Esophagus squamous epithelium (tissue), 5 donors: Measurements from ENCODE around the gene GABRB2. TPM values are rescaled to one million over a fixed set of nuclear protein-coding genes. Genes with fewer than 3 reads are reported as not detected.

ENCODE experiments used
- DNase-seq: peaks from one replicate; lab custom pipeline; 2025; lab: John Stamatoyannopoulos, UW
- H3K27ac ChIP-seq, 4 donors: fragments of 200-600 bp; sonication (generic); one replicate each; pipeline ENCODE4 v1.5.1; 2016 to 2019; ENCODE audit warnings: mild to moderate bottlenecking in 1 of 4
- H3K27me3 ChIP-seq, 4 donors: fragments of 200-600 bp; sonication (generic); 1 replicate in 3 of 4; 2 replicates in 1 of 4; pipeline versions ENCODE4 v1.5.1 to v1.6.0; 2017 to 2021; ENCODE audit warnings: antibody characterized with exemption in 1 of 4
- H3K36me3 ChIP-seq, 3 donors: fragments of 200-600 bp; sonication (generic); one replicate each; pipeline ENCODE4 v1.5.1; 2016 to 2019
- H3K4me1 ChIP-seq, 3 donors: fragments of 200-600 bp; sonication (generic); one replicate each; pipeline ENCODE4 v1.5.1; 2017 to 2019
- H3K4me3 ChIP-seq, 4 donors: fragments of 200-600 bp; sonication (generic); 1 replicate in 3 of 4; 2 replicates in 1 of 4; pipeline ENCODE4 v1.5.1; 2016 to 2019; ENCODE audit warnings: mild to moderate bottlenecking in 2 of 4, moderate library complexity in 1 of 4
- H3K9me3 ChIP-seq, 3 donors: fragments of 200-600 bp; sonication (generic); one replicate each; pipeline ENCODE4 v1.5.1; 2016 to 2019
- POLR2A ChIP-seq, 4 donors: fragments of 450-650 bp; IDR thresholded peaks; one replicate each; pipeline ENCODE4 v1.6.1; 2017; ENCODE audit warnings: antibody characterized with exemption in 4 of 4, mild to moderate bottlenecking in 4 of 4, moderate library complexity in 3 of 4
- WGBS, 2 donors: methylation state at CpG; one replicate each; pipeline ENCODE4 v1.1.5; 2018; 5-methylcytosine and 5-hydroxymethylcytosine counted together
- intact Hi-C: fragments of 100-400 bp; cut with DNase I; formaldehyde crosslinking; loops from one replicate; pipeline ENCODE4 v1.15.0; 2022
- total RNA-seq, 4 donors: library from RNA; depleted of rRNA; stranded (reverse); fragments of >200 nt; gene quantifications; one replicate each; pipeline ENCODE4 v1.1.0, GENCODE V29; 2016
- TF ChIP-seq, protein P1 (sequence below), 6 experiments: fragments of 450-650 bp in 4 of 6; fragments of 200-600 bp in 2 of 6; sonication (generic) in 2 of 6; IDR thresholded peaks; one replicate each; pipeline ENCODE4 v1.5.1; 2016 to 2019; ENCODE audit warnings: antibody characterized with exemption in 6 of 6, mild to moderate bottlenecking in 4 of 6, moderate library complexity in 4 of 6
- donor health status: DM: yes; HTN: yes; CAD: no.

The GABRB2 gene
- total RNA-seq, 4 donors from 2014 or later = 0.19 to 0.47 TPM; not detected in 2

DNA sequence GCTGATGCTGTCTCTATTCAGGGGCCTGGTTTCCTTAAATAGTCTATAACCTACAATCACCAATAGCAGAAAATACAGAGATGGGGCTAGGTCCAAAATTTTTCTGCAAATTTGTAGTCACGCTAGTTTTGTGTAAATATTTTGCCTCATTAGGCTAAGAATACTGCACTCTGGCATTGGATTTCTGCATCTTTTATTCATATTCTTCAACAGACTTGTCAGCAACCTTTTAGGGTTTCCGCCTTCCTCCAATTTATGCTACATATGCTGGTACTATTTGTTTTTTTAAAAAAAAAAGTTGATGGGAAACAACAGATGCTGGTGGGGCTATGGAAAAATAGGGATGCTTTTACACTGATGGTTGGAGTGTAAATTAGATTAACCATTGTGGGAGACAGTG lies 202.3 kb downstream of the GABRB2 start:
- WGBS, 2 donors = 72 to 83% methylated on average over 2 of the region's 2 CpGs
- Histone ChIP-seq H3K4me1 (no peaks in the 10 kb centered on the region), H3K4me3 (no peak overlapping the region), H3K9me3 (no peaks in the 10 kb centered on the region), H3K36me3 (no peaks in the 10 kb centered on the region), H3K27me3 (no peaks in the 10 kb centered on the region), H3K27ac (no peak overlapping the region)
- TF ChIP-seq POLR2A (IDR thresholded peaks at IDR 0.05) = no peak
- TF ChIP-seq, protein P1, sequence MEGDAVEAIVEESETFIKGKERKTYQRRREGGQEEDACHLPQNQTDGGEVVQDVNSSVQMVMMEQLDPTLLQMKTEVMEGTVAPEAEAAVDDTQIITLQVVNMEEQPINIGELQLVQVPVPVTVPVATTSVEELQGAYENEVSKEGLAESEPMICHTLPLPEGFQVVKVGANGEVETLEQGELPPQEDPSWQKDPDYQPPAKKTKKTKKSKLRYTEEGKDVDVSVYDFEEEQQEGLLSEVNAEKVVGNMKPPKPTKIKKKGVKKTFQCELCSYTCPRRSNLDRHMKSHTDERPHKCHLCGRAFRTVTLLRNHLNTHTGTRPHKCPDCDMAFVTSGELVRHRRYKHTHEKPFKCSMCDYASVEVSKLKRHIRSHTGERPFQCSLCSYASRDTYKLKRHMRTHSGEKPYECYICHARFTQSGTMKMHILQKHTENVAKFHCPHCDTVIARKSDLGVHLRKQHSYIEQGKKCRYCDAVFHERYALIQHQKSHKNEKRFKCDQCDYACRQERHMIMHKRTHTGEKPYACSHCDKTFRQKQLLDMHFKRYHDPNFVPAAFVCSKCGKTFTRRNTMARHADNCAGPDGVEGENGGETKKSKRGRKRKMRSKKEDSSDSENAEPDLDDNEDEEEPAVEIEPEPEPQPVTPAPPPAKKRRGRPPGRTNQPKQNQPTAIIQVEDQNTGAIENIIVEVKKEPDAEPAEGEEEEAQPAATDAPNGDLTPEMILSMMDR (IDR thresholded peaks at IDR 0.05) = no peak
- no peak for DNase-seq
- intact Hi-C loops = no loop called here

DNA sequence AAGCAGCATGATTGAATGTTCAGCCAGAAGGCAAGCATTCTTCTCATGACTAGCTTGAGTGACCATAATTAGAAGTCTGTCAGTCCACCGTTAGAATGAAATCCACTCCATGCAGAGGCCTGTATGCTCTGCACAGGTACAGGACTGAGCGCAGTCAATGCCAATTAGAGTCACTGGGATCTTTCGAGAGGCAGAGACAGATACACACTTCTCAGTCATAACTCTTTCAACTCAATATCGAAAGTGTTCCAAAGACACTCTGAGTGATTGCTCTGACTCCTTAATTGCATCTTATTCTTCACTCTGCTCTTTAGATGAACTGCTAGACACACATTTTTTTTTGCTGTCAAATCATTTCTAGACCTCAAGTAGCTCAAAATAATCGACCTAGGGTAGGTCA lies 203.6 kb downstream of the GABRB2 start:
- Histone ChIP-seq H3K9me3 (no peaks in the 10 kb centered on the region), H3K27ac (no peak overlapping the region), H3K36me3 (no peaks in the 10 kb centered on the region), H3K4me3 (no peak overlapping the region), H3K4me1 (no peaks in the 10 kb centered on the region), H3K27me3 (no peaks in the 10 kb centered on the region)
- 70 to 73% methylated on average over 5 of the region's 5 CpGs for WGBS, 2 donors
- DNase-seq = no peak
- no peak for TF ChIP-seq POLR2A (IDR thresholded peaks at IDR 0.05)
- TF ChIP-seq, protein P1 (IDR thresholded peaks at IDR 0.05) = no peak
- intact Hi-C loops = no loop called here

DNA sequence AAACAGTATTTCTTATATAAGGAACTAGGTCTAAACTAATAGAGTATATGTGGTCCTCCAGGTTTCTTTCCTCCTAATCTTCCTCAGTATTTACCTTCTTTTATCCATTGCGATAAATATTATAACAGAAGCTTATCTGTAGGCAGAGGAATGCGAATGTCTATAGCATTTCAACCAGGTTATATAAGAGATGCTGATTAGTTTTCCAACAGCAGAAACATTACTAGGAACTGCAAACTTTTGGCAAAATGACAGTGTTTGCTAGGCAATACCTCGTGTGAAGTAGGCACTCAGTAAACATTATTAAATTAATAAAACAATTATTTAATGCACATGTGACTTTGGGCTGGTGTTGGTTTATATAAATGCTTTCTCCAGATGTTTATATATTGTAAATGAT lies 206.5 kb downstream of the GABRB2 start:
- H3K36me3 ChIP-seq = no peaks in the 10 kb centered on the region
- 33 to 41% methylated on average over 3 of the region's 3 CpGs for WGBS, 2 donors
- intact Hi-C loops = no loop called here
- H3K27me3 ChIP-seq = no peaks in the 10 kb centered on the region
- no peak for TF ChIP-seq POLR2A (IDR thresholded peaks at IDR 0.05)
- TF ChIP-seq, protein P1 (IDR thresholded peaks at IDR 0.05) = no peak
- H3K9me3 ChIP-seq = no peaks in the 10 kb centered on the region
- H3K4me1 ChIP-seq = no peaks in the 10 kb centered on the region
- H3K4me3 ChIP-seq = no peak overlapping the region
- DNase-seq = no peak
- H3K27ac ChIP-seq = no peak overlapping the region

DNA sequence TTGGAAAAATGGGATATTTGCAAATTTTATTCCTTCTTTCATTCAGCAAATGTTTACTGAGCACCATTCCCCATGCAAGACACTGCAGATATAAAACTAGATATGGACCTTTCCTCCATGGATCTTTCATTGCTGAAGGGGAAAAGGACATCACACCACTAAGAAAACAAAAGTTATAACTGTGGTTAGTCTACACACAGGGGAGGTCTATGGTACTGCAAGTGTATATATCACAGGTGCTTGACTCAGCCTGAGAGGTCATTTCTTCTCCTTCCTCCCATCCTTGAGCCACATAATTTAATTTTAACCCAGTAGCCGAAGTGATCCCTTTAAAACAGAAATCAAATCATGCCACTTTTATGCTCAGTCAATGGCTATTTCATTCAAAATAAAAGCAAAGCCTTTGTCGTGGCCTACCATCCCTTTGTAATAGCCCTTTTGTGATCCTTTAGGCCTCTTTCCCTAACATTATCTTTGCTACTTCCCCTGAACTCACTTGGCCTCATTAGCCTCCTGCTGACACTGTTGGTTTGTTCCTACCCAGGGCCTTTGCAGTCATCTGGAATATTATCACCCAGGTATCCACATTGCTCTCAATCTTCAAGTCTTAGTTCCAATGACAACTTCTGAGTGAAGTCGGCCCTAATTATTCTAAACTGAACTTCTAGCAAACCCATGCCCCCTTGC lies 213.2 kb downstream of the GABRB2 start:
- WGBS, 2 donors = 64 to 75% methylated on average over 3 of the region's 3 CpGs
- Histone ChIP-seq H3K36me3 (no peaks in the 10 kb centered on the region), H3K27me3 (no peaks in the 10 kb centered on the region), H3K9me3 (no peaks in the 10 kb centered on the region), H3K4me3 (no peak overlapping the region), H3K4me1 (no peaks in the 10 kb centered on the region), H3K27ac (no peak overlapping the region)
- intact Hi-C loops = no loop called here
- DNase-seq = no peak
- TF ChIP-seq, protein P1 (IDR thresholded peaks at IDR 0.05) = no peak
- no peak for TF ChIP-seq POLR2A (IDR thresholded peaks at IDR 0.05)

DNA sequence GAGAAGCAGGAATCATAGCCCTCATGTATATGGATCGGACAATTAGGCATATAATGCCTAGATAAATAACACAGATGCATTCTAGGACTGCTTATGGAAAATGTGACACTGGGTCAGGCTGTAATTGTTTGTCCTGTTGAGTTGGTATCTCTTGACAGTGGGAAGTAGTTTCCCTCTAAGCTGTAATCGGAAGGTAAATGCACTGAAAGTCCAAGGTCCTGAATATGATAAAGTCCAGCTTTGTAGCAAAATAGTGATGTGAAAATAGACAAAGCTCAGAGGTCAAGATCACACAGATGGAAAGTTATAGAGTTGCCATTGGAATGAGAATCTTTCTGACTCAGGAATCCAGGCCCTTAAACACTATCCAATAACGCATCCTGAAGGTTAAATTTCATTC lies 214.2 kb downstream of the GABRB2 start:
- TF ChIP-seq POLR2A (IDR thresholded peaks at IDR 0.05) = no peak
- TF ChIP-seq, protein P1 (IDR thresholded peaks at IDR 0.05) = no peak
- H3K27me3 ChIP-seq = no peaks in the 10 kb centered on the region
- H3K9me3 ChIP-seq = no peaks in the 10 kb centered on the region
- H3K4me1 ChIP-seq = no peaks in the 10 kb centered on the region
- no peak overlapping the region for H3K27ac ChIP-seq
- H3K4me3 ChIP-seq = no peak overlapping the region
- WGBS, 2 donors = 85 to 88% methylated on average over 3 of the region's 3 CpGs
- intact Hi-C loops = no loop called here
- no peaks in the 10 kb centered on the region for H3K36me3 ChIP-seq
- DNase-seq = no peak
